ENCODE measurements around the gene RHBDF2. TPM values are rescaled to one million over a fixed set of nuclear protein-coding genes. Genes with fewer than 3 reads are reported as not detected.

RHBDF2 gene
- total RNA-seq, 4 donors from 2014 or later = 3.8 to 26.1 (median 8.4) TPM

GRCh38 chr17:76469076-76469990 is 31.9 kb downstream of the RHBDF2 start:
- intact Hi-C loops (cut with DNase I; ENCODE audit: low total_unique reads) = no loop called here
- Histone ChIP-seq H3K36me3 (no peaks in the 10 kb centered on the region), H3K27me3 (no peaks in the 10 kb centered on the region), H3K4me1 (no peaks in the 10 kb centered on the region), H3K9me3 (no peaks in the 10 kb centered on the region), H3K27ac (no peak overlapping the region), H3K4me3 (no peak overlapping the region)
- DNase-seq = no peak
- no peak for TF ChIP-seq POLR2A (IDR thresholded peaks at IDR 0.05)

GRCh38 chr17:76468634-76469010 is 32.6 kb downstream of the RHBDF2 start:
- no peak for DNase-seq
- no peak overlapping the region for H3K27ac ChIP-seq
- H3K9me3 ChIP-seq = no peaks in the 10 kb centered on the region
- no peak overlapping the region for H3K4me3 ChIP-seq
- intact Hi-C loops (cut with DNase I; ENCODE audit: low total_unique reads) = no loop called here
- H3K27me3 ChIP-seq = no peaks in the 10 kb centered on the region
- TF ChIP-seq POLR2A (IDR thresholded peaks at IDR 0.05) (no peak), CTCF (IDR thresholded peaks at IDR 0.05) (no peak)
- H3K36me3 ChIP-seq = no peaks in the 10 kb centered on the region
- no peaks in the 10 kb centered on the region for H3K4me1 ChIP-seq

- no peaks in the 10 kb centered on the region for H3K27me3 ChIP-seq
- intact Hi-C loops (cut with DNase I; ENCODE audit: low total_unique reads) = loop anchor here (2.0 kb wide), 1 partner anchor 39 kb away; no protein-coding TSS in a partner anchor
- no peaks in the 10 kb centered on the region for H3K36me3 ChIP-seq
- no peak overlapping the region for H3K4me3 ChIP-seq
- TF ChIP-seq CTCF (IDR thresholded peaks at IDR 0.05) = no peak
- TF ChIP-seq POLR2A (IDR thresholded peaks at IDR 0.05) = no peak
- no peak overlapping the region for H3K27ac ChIP-seq
- no peaks in the 10 kb centered on the region for H3K9me3 ChIP-seq
- DNase-seq = no peak
- H3K4me1 ChIP-seq = no peaks in the 10 kb centered on the region
Observed at GRCh38 chr17:76467809-76468633, 33.2 kb downstream of the RHBDF2 start.

GRCh38 chr17:76467366-76467765 is 33.9 kb downstream of the RHBDF2 start, which contains the start of gene AANAT:
TSS of gene AANAT (plus strand) at chr17:76467603. CDS start at chr17:76468747, 1,144 bp downstream.
- TF ChIP-seq CTCF (IDR thresholded peaks at IDR 0.05) = no peak
- TF ChIP-seq POLR2A (IDR thresholded peaks at IDR 0.05) = no peak
- no peak within 1 kb of the TSS for H3K27ac ChIP-seq
- no peak for DNase-seq
- no peaks in the 10 kb centered on the region for H3K27me3 ChIP-seq
- H3K4me1 ChIP-seq = no peaks in the 10 kb centered on the region
- no peak within 1 kb of the TSS for H3K4me3 ChIP-seq
- no peaks in the 10 kb centered on the region for H3K36me3 ChIP-seq
- no peaks in the 10 kb centered on the region for H3K9me3 ChIP-seq
- intact Hi-C loops (cut with DNase I; ENCODE audit: low total_unique reads) = loop anchor here (2.0 kb wide), 1 partner anchor 39 kb away; no protein-coding TSS in a partner anchor

- H3K27me3 ChIP-seq = no peaks in the 10 kb centered on the region
- H3K27ac ChIP-seq = no peak overlapping the region
- no peak for TF ChIP-seq CTCF (IDR thresholded peaks at IDR 0.05)
- no peak for TF ChIP-seq POLR2A (IDR thresholded peaks at IDR 0.05)
- no peak overlapping the region for H3K4me3 ChIP-seq
- no peak for DNase-seq
- intact Hi-C loops (cut with DNase I; ENCODE audit: low total_unique reads) = loop anchor here (2.0 kb wide), 1 partner anchor 40 kb away; no protein-coding TSS in a partner anchor
- H3K36me3 ChIP-seq = no peaks in the 10 kb centered on the region
- no peaks in the 10 kb centered on the region for H3K4me1 ChIP-seq
- no peaks in the 10 kb centered on the region for H3K9me3 ChIP-seq
Observed at GRCh38 chr17:76466775-76467130, 34.5 kb downstream of the RHBDF2 start.

Data from uterus (tissue), 4 donors.